ENCODE data around the gene EPHA8.

The EPHA8 gene

DNA sequence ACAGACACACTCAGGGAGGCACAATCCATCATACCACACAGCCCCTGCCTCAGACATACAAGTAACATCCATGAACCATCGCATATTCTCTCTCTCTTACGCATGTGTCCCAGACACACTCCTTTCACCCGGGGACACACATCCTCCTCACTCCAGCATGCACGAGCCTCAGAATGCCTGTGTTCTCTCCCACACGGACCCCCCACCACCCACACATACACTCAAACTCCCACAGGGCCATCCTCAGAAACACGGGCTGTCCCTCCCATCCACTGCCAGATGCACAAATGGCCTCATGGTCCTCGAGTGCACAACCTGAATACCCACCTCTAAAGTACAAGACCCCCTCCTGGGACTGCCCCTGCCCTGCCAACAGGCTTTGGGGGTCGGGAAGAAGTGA lies 78.0 kb downstream of the EPHA8 start:
- DNase-seq (ENCODE audit: low read depth in 2 of 3, low spot score in 1 of 3): no peak

GRCh38 chr1:22641906-22642636 lies 78.8 kb downstream of the EPHA8 start:
- peak; percentile 35 to 64 (median 62) for DNase-seq (ENCODE audit: low read depth in 2 of 3, low spot score in 1 of 3)

- no peak for DNase-seq (ENCODE audit: low read depth in 2 of 3, low spot score in 1 of 3)
These were observed 80.1 kb downstream of the EPHA8 start, which contains the start of gene C1QC for GRCh38 chr1:22643381-22643780. TSS of gene C1QC (plus strand) at chr1:22643633. CDS start at chr1:22644024, 391 bp downstream.

DNA sequence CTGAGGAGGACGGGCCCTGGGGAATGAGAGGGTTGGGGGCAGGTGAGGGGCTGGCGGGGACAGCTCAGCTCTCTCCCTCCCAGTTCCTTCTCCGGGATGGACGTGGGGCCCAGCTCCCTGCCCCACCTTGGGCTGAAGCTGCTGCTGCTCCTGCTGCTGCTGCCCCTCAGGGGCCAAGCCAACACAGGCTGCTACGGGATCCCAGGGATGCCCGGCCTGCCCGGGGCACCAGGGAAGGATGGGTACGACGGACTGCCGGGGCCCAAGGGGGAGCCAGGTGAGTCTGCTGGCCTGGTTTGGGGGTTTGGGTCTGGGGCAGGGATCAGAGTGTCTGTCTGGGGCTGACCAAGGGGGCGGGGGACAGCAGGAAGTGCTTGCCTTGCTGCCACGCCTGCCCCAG lies 80.6 kb downstream of the EPHA8 start:
- DNase-seq (ENCODE audit: low read depth in 2 of 3, low spot score in 1 of 3): no peak

GRCh38 chr1:22645931-22646330 lies 82.6 kb downstream of the EPHA8 start:
- DNase-seq (ENCODE audit: low read depth in 2 of 3, low spot score in 1 of 3): no peak

DNA sequence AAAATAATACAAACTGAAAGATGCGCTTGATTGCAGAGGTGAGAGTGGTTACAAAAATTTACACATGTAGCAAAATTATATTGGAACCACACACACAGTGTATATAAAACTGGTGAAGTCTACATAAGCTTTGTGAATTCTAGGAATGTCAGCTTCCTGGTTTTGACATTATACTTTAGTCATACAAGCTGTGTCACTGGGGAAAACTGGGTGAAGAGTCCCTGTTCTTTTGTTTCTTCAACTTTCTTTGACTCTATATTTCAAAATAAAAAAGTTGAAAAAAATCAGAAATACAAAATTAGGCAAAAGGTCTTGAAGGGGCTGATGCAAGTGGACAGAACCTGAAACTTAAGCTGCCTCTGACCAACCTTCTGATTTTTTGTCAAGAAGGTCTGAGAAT lies 83.1 kb downstream of the EPHA8 start:
- DNase-seq (ENCODE audit: low read depth in 2 of 3, low spot score in 1 of 3): no peak

GRCh38 chr1:22650089-22650693 lies 86.9 kb downstream of the EPHA8 start:
- DNase-seq (ENCODE audit: low read depth in 2 of 3, low spot score in 1 of 3): no peak

DNA sequence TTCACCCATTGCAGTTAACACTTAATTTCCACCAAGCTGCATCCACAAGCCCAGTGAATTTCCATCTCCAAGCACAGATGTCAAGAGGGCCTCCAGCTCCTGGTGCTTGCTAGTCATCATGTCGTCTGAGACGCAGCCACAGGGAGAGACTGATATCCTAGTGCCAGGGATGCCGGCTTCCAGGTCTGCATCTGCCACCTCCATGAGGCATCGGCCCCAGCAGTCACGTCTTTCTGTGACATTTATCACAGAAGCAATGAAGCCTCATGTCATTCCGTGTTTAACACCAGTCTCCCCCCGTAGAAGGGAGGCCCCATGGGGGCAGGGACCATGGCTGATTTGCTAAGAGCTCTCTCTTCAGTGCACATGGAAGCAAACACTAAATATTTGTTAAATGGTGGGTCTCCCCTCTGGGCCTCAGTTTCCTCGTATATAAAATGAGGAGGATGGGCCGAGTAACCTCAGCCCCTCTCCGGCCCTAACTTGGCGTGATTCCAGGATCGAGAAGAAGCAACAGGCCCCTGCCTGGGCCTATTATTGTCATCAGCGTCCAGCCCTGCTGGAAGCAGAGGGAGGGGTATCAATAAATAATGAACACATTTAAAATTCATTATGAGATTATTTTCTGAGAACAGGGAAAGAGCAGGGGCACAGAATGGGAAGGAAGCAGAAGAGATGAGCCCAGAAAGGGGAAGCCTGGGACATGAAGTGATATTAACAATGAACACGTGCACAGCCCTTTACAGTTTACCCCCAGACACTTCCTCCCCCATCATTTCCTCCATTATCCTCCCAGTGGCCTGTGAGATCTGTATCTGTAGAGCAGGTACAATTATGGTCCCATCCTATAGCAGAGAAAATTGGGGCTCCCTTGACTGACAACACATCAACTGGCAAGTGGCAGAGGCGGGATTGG lies 88.9 kb downstream of the EPHA8 start:
- DNase-seq (ENCODE audit: low read depth in 2 of 3, low spot score in 1 of 3): no peak

DNA sequence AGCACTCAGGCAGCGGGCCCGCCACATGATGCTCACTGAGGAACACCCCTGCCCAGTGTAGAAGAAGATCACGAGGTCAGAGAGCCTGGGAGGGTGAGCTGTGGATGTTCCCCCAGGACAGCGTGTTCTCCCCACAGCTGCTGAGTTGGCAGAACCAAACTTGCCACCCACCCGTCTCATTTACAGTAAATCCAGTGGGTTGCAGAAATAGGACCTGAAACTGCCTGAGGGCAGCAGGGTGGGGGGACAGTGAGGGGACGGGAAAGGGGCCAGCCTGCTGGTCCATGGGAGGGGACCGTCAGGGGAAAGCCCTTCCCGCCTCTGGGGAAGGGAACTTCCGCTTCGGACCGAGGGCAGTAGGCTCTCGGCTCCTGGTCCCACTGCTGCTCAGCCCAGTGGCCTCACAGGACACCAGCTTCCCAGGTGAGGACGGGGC lies 89.6 kb downstream of the EPHA8 start, which contains the start of gene C1QB:
C1QB (plus strand) TSS at position 356 of the 436 bp plus-strand sequence. CDS start 6,227 bp downstream, outside the sequence.
- no peak for DNase-seq (ENCODE audit: low read depth in 2 of 3, low spot score in 1 of 3)
